Measurements from ENCODE around the gene FTO. TPM values are rescaled to one million over a fixed set of nuclear protein-coding genes. Genes with fewer than 3 reads are reported as not detected.

Gene FTO
- total RNA-seq, 1 donor from 2014 or later, result 70.5 TPM

DNA sequence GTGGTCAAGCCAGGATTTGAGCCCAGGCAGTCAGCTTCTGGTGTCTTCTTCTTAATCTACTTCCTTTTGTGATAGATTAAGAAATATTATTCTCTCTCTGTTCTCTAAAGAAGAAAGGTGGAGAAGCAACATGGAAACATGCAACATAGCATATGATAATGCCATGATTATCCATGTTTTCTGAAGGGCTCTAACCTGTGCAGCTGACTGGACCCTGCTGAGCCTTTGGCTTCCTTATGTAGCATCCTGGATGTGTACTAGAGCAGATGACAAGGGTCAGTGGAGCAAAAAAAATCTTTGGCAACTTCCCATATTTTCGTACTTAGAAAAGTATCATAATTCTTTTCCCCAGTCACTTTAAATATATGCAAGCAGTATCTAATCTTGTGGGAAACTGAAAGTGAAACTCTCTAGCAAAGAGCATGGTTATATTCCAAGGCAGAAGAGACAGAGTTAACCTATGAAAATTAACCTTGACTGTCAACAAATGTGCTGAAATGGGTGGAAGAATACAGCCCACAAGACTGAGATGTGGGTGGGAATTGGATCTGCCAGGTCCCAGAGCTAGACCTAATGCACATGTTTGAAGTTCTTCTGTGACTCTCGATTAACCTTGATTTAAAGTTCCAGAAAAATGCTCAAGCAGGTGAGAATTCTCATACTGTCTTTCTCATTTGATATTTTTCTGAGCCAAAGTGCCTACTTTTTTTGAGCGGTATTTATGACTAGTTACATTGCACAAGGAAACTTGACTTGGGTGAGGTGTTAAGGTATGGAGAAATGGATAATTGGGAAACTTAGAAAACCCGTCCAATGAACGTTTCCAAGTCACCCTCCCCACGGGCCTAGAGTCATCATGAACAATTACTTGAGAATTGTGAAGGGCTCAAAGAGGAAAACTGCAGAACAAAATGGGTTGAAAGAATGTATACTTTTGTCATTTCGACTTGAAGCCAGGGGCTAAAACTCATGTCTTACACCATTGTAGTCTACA is 248.6 kb downstream of the FTO start:
- H3K4me1 ChIP-seq, result peaks cover 16% of the 10 kb centered on the region
- no peak for TF ChIP-seq POLR2AphosphoS5 (IDR thresholded peaks at IDR 0.05; ENCODE audit: insufficient read depth in 1 of 2, low read depth in 1 of 2)
- TF ChIP-seq POLR2A (IDR thresholded peaks at IDR 0.05), result no peak
- TF ChIP-seq, protein P1, sequence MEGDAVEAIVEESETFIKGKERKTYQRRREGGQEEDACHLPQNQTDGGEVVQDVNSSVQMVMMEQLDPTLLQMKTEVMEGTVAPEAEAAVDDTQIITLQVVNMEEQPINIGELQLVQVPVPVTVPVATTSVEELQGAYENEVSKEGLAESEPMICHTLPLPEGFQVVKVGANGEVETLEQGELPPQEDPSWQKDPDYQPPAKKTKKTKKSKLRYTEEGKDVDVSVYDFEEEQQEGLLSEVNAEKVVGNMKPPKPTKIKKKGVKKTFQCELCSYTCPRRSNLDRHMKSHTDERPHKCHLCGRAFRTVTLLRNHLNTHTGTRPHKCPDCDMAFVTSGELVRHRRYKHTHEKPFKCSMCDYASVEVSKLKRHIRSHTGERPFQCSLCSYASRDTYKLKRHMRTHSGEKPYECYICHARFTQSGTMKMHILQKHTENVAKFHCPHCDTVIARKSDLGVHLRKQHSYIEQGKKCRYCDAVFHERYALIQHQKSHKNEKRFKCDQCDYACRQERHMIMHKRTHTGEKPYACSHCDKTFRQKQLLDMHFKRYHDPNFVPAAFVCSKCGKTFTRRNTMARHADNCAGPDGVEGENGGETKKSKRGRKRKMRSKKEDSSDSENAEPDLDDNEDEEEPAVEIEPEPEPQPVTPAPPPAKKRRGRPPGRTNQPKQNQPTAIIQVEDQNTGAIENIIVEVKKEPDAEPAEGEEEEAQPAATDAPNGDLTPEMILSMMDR (IDR thresholded peaks at IDR 0.05), result no peak
- intact Hi-C loops (cut with DNase I), result no loop called here
- DNase-seq (ENCODE audit: extremely low spot score in 2 of 2), result no peak
- no peaks in the 10 kb centered on the region for H3K27me3 ChIP-seq
- no peak overlapping the region for H3K27ac ChIP-seq
- no peaks in the 10 kb centered on the region for H3K9me3 ChIP-seq
- H3K4me3 ChIP-seq, result no peak overlapping the region
- H3K36me3 ChIP-seq, result no peaks in the 10 kb centered on the region

DNA sequence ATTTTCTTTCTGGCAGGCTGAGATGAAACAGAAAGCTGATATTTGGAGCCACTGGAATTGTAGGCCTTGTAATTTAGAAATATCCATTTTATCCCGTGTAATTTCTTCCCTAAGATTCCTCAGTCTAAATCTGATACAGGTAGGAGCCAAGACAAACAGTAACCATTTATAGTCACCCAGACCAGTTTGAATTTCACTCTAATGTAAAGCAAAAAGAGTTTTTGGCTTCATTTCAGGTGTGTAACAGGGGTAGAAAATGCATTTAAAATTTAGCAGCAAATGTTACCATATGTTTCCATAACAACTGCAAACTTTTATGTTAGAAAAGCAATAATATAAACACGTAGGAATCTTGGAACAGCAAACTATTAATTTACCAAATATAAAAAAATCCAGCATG is 249.4 kb downstream of the FTO start:
- H3K4me3 ChIP-seq, result no peak overlapping the region
- no peak for DNase-seq (ENCODE audit: extremely low spot score in 2 of 2)
- no peaks in the 10 kb centered on the region for H3K27me3 ChIP-seq
- intact Hi-C loops (cut with DNase I), result no loop called here
- no peak overlapping the region for H3K27ac ChIP-seq
- TF ChIP-seq POLR2AphosphoS5 (IDR thresholded peaks at IDR 0.05; ENCODE audit: insufficient read depth in 1 of 2, low read depth in 1 of 2), result no peak
- TF ChIP-seq POLR2A (IDR thresholded peaks at IDR 0.05), result no peak
- TF ChIP-seq, protein P1 (IDR thresholded peaks at IDR 0.05), result no peak
- H3K36me3 ChIP-seq, result no peaks in the 10 kb centered on the region
- H3K4me1 ChIP-seq, result peaks cover 17% of the 10 kb centered on the region
- no peaks in the 10 kb centered on the region for H3K9me3 ChIP-seq

DNA sequence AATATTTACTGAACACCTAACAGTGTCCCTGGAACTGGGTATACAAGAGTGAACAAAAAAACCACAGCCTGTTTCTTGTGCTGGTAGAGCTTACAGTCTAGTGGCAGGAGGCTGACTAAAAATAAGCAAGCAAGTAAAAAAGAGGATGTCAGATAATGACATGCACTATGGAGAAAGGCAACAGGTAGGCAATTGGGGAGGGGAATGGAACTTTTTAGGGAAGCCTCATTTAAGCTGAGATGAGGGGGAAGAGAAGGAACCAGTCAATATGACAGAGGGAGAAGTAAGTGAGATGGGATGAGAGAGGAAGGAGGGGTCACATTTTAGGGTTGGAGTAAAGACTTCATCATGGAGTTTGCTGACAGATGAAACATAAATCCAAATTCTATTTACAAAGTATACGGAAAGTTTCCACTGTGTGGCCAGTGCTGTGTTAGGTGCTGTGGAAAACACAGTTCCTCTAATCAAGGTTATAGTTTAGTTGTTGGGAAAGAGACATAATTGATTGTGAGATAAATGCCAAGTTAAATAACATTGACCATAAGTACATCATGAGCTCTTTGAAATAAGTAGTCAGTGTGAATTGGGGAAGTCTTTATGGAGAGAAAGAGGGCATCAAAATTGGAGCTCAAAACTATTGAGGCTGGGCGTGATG is 251.4 kb downstream of the FTO start:
- Histone ChIP-seq H3K9me3 (no peaks in the 10 kb centered on the region), H3K36me3 (no peaks in the 10 kb centered on the region), H3K4me1 (peaks cover 21% of the 10 kb centered on the region), H3K27ac (no peak overlapping the region), H3K27me3 (no peaks in the 10 kb centered on the region), H3K4me3 (no peak overlapping the region)
- intact Hi-C loops (cut with DNase I), result no loop called here
- TF ChIP-seq POLR2AphosphoS5 (IDR thresholded peaks at IDR 0.05; ENCODE audit: insufficient read depth in 1 of 2, low read depth in 1 of 2) (no peak), POLR2A (IDR thresholded peaks at IDR 0.05) (no peak)
- TF ChIP-seq, protein P1 (IDR thresholded peaks at IDR 0.05), result no peak
- DNase-seq (ENCODE audit: extremely low spot score in 2 of 2), result no peak

DNA sequence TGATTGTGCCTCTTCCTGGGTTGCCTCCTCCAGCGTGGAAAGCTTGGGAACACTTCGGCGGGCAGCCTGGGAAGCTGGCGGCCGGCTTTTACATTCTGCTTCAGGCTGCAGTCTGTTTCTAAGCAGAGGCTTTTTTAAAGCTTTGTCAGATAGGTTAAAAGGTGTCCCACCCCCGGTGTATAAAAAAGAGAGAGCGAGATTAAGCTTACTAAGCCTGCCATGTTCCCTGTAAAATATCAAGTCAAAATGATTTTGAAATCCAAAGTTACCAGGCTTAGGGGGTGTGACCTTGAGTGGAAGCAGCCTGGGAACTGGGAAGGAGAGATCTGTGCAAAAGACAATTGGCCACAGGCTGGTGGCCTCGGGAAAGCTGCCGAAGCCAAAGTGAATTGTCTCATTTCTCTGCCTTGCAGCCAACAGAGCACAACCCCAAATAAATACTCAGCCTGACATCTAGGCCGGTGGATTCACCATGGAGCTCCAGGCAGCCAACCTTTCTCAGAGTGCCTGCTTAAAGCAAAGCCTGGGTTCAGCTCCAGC is 254.5 kb downstream of the FTO start:
- H3K36me3 ChIP-seq, result no peaks in the 10 kb centered on the region
- intact Hi-C loops (cut with DNase I), result no loop called here
- peaks cover 5% of the 10 kb centered on the region for H3K4me1 ChIP-seq
- H3K27ac ChIP-seq, result no peak overlapping the region
- TF ChIP-seq POLR2A (IDR thresholded peaks at IDR 0.05), result no peak
- TF ChIP-seq, protein P1 (IDR thresholded peaks at IDR 0.05), result no peak
- TF ChIP-seq POLR2AphosphoS5 (IDR thresholded peaks at IDR 0.05; ENCODE audit: insufficient read depth in 1 of 2, low read depth in 1 of 2), result no peak
- no peak overlapping the region for H3K4me3 ChIP-seq
- DNase-seq (ENCODE audit: extremely low spot score in 2 of 2), result no peak
- H3K27me3 ChIP-seq, result no peaks in the 10 kb centered on the region
- no peaks in the 10 kb centered on the region for H3K9me3 ChIP-seq
